HG02938 (cell line): ENCODE measurements around the gene ZSWIM7.
A peak's percentile ranks its signal among the peaks of the same experiment; 100 is the strongest.

Experiments used
- ATAC-seq: cut with Tn5 transposase; IDR thresholded peaks from one replicate; pipeline ENCODE4 v1.9.1; 2021; ENCODE audit warnings: mild to moderate bottlenecking, moderate library complexity; ENCODE audit not compliant: unreplicated experiment

The ZSWIM7 gene, protein sequence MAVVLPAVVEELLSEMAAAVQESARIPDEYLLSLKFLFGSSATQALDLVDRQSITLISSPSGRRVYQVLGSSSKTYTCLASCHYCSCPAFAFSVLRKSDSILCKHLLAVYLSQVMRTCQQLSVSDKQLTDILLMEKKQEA

DNA sequence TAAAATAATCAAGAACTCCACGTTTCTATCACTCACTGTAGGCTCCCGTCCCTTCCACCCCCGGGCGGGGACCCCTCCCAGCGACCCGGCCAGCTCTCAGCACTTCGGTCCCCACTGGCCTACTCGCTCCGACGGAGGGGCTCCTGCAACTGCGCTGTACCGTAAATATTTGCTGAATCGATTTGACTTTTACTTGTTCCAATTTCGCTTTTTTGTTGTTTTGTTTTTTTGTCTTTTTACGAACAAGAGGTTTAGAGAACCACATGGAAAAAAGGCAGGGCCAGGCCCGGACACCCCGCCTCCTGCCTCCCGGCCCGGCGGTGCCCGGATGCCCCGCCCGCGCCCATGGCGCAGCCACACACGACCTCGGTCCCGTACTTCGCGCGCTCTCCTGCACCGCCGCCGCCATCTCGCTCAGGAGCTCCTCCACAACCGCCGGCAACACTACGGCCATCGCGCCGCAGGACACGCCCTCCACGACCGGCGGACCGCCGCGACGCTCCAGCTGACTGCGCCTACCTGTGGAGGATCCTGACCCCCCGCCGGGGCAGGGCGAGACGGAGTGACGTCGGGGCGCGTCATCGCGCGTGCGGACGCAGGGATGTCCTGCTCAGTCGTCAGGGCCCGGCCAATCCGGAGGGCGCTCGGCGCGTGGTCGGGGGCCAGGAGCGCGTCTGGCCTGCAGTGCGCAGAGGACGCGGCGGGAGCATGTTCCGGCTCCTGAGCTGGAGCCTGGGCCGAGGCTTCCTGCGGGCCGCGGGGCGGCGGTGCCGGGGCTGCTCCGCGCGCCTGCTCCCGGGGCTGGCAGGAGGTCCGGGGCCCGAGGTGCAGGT lies at the start of gene ZSWIM7, which contains the start of gene TTC19:
Gene ZSWIM7, minus strand, starts transcription at position 564 of the 833 bp plus-strand sequence. Its CDS starts 110 bp downstream, at position 454.
Gene TTC19, plus strand, starts transcription at position 684 of the 833 bp plus-strand sequence. Its CDS starts 25 bp downstream, at position 709.
- peak; percentile 88 for ATAC-seq

DNA sequence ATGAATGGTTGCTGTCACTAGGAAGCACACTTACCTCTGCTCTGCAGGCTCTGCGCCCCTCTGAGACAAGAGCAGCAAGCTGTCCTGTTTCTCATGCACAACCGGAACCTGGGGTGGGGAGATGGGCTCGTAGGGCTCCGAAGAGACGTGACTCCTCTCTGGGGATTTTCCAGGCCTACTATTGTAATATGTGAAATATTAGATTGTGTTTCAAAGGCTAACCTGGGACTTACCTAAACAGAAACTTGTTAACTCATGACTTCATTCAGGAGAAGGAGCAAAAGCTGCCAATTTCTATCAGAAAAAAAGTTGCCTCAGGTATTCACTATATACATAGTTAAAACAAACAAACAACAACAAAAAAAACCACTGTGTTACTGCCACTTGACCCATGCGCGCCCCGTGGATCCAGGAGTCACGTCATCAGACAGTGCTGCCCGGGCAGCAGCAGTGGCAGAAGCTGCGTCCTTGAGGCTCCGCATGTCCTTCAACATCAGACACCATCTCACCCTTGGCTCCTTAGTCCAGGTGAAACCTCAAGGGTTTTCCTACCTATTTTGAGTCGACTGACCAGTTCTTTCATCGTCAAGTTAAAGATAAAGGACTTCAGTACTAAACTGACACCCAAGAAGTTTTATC lies 49.4 kb upstream of the ZSWIM7 start:
- ATAC-seq = no peak

DNA sequence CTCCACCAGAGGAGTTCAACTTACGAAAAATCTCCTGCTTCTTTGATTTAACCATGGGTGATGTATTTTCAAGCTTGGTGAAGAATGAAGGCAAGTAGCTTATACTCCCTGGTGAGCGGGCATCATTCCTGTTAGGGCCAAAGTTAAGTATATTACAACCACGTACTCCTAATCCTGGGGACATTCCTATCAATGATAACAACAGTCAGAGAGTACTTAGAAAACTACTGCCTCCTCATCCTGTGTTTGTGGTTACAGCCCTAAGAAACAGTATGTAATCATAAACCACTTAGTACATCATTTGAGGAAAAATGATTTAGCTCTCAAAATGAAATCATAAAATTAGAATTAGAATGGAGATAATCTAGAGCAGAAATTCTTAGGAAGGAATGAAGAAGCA lies 47.5 kb upstream of the ZSWIM7 start:
- no peak for ATAC-seq

DNA sequence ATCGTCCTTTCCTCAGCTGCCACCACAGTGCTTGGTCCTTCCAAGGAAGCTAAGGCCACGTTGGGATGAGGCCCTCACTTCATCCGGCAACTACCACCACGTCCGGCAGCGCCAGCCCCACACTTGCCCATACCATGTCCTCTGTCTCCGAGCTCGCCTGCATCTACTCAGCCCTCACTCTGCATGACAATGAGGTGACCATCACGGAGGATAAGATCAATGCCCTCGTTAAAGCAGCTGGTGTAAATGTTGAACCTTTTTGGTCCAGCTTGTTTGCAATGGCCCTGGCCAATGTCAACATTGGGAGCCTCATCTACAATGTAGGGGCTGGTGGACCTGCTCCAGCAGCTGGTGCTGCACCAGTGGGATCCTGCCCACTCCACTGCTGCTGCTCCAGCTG lies 45.0 kb upstream of the ZSWIM7 start:
- no peak for ATAC-seq

DNA sequence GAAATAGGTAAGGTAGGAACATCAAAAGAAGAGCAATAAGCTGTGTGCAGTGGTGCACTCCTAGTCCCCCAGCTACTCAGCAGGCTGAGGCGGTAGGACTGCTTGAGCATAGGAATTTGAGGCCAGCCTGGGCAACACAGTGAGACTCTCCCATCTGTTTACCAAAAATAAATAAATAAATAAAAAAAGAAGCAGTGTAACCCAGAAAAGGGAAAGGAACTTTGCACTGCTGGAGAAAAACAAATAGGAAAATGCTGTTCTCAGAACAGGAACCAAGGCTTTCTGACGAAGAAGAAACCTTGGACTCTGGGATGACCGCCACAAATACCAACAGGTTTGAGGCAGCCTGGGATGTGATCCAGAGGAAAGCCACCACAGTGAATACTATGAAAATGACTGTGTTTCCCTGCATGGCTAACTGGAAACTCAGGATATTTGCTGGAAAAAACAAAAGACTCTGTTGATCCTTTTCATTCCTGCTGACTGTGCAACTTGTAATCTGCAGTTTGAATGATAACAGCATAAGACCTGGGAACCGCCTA lies 41.3 kb upstream of the ZSWIM7 start:
- ATAC-seq = no peak

DNA sequence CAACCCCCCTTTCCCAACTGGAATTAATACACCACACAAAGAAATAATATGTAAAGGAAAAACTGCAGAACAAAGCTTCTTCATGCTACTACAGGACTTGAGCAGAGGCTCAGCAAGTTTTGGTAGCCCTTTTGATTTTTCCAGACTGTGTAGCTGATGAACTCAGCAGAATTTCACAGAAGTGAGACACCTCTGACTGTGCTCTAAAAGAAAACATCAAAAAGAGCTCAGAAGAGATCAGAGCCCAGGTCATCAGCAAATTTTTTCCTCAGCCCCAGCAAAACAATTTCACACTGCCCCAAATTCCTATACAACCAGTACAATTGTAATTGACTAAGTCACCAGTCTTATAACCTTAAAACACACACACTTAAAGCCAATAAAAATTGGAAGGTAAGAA lies 38.1 kb upstream of the ZSWIM7 start:
- ATAC-seq = no peak

DNA sequence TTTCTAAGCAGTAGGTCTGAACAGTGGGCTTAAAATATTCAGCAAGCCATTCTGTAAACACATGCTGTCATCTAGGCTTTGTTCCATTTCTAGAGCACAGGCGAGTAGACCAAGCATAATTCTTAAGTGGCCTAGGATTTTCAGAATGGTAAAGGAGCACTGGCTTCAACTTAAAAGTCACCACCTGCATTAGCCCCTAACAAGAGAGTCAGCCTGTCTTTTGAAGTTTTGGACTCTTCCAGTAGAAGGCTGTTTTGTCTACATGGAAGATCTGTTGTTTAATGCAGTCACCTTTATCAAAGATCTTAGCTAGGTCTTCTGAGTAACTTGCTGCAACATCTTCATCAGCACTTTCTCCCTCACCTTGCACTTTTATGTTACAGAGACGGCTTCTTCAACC lies 36.8 kb upstream of the ZSWIM7 start:
- ATAC-seq = no peak

DNA sequence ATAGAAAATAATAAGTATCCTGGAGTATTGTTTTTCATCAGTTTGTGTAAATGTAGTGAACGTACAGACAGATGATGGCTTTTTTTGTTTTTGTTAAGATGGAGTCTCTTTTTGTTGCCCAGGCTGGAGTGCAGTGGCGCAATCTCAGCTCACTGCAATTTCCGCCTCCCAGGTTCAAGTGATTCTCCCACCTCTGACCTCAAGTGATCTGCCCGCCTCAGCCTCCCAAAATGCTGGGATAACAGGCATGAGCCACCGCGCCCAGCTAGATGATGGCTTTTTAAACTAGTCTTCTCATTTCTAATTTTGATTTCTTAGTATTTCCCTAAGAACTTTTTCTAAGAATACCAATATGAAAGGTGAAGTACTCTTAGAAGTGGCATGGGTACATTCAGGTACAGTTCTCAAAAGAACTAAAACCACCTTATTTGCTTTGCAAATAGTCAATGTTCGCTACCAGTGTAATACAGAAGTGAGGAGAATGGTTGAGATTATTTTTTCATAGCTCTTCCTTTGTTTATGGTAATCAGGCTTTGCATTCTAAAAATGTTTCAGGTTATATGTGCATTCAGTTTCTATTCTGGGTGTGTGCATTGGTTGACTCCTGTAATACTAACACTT lies 34.3 kb upstream of the ZSWIM7 start:
- ATAC-seq = no peak

DNA sequence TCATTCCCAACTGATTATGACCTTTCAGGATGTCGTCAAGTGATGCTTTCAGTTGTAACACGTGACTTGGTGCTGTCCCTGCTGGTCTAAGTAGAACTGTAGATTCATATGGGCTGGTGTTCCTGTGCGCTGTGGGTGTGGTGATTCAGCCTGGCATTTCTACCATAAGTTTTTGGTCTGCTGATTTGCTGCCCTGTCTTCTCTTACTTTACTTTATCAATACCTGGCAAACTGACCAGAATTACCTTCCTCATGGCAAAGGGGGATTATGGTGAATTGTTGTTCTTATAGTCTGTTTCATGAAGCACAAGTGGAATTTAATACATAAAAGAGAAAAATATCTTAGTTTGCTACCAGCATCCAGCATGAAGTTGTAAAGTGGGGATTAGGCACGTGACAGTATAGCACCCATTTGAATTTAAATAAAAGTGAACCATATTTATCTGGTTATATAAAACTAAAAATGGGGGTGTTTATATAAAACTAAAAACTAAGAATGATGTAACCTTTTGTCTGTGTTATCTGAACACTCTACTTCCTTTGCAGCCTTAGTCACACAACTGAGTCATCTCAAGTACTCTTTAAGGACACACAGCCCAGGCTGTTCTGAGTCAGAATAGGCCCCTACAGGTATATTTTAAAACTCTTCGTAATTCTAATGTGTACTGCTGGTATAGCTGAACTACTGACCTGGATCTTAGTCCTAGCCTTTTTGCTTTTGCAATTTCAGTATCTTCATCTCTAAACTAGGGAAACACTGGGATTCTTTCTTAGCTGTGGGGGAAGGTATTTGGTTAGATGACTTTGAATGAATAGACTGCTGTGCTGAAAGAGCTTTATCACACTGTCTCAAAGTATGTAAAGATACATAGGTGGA lies 28.4 kb upstream of the ZSWIM7 start:
- peak; percentile 86 for ATAC-seq

DNA sequence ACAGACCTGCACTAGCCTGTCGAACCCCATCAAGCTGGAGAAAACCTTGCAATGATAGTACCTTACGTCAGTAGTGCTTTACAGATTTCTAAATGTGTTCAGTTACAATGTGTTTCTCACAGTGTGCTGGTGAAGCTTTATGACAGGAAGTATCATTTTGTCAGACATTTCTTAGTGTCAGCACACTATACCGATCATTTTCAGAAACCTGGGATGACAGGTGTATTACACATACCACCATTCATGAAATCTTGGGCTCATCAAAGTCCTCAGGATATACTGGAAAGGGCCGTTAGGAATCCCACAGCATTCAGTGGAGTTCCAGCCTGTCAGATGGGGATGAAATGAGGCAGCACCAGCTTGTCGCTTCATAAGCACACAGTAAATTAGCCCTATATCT lies 27.4 kb upstream of the ZSWIM7 start:
- ATAC-seq = no peak

DNA sequence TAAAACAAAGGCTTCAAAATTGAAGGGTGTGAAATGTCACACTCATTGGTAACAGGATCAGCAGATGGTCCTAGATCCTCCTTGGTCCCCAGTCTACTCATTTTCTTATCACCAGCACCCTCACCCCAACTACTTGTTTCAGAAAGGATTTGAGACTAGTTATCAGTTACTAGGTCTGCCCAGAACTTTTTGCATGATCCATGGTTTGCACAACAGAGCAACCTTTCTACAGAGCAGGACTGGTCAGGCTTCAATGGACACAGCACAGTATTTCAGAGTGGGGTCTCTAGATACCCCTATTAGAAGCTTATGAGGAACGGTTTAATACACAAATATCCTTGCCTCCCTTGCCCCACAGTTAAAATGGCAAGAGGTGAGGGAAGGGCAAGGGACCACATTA lies 25.7 kb upstream of the ZSWIM7 start:
- no peak for ATAC-seq

DNA sequence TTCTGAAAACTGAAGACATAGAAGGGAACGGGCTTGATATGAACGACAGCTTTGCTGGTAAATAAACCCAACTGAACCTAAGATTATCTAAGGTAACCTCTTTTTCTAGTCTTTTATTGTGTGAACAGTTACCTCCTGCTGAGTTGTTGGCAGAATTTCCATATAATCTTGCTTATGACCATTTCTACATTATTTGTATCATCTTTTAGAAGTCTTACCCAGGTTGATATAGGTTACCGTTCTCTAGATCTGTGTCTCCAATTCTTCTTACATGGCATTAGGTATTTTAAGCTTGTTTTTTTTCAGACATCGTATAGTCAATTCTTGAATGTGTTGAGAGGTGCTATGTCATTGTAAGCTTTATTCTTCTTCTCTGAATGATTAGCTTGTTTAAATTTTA lies 24.4 kb upstream of the ZSWIM7 start:
- ATAC-seq = no peak

DNA sequence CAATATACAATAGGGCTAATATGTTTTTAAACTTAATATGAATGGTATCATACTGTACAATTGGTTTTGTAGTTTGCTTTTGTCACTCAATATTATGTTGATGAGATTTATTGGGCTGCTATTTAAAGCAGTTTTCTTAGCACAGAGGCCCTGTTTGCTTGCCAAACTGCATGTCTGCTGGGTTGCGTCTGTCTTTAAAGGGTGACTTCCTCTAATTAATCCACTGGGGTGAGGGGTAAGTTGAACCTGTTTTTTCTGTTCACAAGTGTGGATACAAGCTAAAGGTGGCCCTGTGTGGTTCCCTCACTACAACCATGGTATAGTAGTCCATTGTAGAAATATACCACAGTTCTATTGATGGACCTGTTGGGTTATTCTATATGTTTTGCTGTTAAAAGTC lies 19.8 kb upstream of the ZSWIM7 start:
- ATAC-seq = no peak

DNA sequence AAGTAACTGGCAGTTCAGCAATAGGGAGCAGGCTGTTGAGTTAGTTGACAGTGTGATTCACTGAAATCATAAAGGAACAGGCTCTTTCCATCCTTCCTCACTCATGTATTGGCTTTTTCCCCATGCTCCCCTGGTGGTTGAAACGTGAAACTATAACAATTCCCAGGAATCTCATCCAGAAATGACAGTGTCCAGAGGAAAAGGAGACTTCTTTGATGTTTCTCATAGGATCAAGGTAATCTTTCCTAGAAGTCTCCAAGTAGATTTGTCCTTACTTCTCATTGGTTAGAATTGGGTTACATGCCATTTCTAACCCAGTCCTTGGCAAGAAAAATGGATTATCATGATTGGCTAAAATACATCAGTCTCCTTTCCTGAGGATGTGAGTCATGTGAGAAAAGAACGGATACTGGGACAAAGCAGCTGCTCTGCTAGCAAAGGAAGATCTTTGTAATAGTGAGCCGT lies 14.5 kb upstream of the ZSWIM7 start:
- no peak for ATAC-seq

DNA sequence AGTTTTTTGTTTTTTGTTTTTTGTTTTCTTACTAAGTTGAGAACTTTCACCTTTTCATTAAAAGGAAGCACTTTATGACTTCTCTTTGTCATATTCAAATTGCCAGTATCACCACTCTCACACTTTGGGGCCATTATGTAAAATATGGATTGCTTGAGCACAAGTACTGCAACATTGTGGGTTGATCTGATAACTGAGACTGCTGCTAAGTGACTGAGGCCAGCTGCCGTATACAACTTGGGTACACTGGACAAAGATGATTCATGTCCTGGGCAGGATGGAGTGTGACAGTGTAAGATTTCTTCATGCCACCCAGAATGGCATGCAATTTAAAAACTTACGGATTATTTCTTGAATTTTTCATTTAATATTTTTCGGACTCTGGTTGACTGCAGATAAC lies 7.9 kb upstream of the ZSWIM7 start:
- no peak for ATAC-seq

DNA sequence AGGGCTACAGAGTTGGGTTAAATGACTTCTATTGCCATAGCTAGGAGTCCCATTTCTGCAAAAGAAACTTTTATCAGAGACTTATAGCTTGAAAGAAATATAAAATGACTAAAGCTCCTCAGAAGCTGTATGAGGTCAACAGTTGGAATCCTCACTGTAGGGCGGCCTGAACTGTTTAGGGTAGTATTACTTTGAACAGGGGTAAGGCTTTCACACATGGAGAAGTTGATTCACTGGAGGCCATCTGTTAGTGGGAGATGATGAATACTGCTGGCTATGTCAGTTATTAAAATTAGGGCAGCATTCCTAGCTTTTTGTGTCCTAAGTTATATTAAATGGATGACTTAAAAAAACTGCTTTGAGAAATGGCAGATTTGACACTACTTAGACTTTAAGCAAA lies 6.1 kb upstream of the ZSWIM7 start:
- ATAC-seq = no peak

DNA sequence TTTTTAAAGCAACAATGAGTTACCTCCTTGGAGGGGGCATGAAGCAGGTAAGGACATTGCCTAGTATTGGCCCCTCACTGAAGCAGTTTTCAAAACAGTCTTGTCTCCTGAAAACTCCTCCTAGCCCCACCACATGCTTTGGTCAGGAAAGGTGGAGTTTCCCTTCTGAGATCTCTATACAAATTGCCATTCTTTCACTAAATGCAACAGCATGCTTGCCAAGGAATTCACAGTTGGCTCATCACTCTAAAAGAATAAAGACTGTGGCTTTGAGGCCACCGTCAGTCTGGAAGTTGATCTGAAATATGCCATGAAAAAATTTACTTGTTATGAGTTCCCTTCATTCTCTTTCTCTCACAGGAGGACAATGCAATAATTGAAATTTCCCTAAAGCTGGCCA lies 4.3 kb upstream of the ZSWIM7 start:
- ATAC-seq = no peak

DNA sequence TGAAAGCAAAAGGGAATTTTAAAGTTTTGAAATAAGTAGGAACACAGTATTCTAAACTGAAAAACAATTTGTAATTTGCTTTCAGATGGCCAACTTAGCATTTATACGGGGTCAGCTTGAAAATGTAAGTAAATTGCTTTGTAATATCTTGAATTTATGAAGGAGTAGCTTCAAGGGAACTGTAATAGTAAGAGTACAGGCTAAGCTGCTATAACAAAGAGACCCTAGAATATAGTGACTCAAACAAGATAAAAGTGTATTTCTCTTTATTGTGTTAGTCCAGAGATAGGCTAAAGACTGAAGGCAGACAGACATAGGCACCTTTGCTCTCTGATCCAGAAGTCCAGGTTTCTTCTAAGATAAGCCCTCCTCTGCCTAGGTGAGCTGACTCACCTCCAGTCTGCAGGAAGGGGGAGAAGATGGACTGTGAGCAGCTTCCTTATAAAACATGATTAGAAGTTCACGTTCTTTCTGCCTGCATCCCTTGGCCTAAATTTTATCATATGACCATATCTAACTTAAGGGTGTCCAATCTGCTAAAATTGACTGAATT lies 3.3 kb upstream of the ZSWIM7 start:
- no peak for ATAC-seq

DNA sequence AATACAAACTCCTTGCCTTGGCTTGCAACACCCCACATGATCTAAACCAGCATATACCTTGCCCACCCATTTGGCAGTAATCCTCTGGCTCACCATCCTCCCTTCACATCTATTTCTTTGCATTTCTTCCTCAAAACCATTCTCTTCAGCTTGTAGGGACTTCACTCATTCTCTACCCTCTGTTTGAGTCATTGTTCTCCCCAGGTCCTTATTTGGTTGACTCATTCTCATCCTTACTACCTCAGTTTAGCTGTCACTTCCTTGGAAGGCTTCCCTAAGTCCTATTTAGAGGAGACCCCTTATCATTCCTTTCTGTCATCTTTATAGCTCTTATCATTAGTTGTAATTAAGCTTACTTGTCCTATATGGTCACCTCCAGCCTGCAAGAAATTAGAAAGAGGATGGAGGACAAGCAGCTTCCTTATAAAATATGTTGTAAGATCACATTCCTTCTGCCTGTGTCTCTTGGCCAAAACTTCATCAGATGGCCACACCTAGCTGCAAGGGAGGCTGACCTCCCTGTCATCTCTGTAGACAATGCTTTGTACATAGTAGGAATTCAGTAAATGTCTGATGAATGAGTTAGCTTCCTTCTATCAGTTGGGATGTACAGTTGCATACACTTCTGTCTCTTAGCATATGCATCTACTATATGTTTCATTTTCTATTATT lies 1.9 kb upstream of the ZSWIM7 start:
- no peak for ATAC-seq
